Body of pancreas (tissue), 4 donors: ENCODE data around the gene TBX4. TPM values are rescaled to one million over a fixed set of nuclear protein-coding genes. Genes with fewer than 3 reads are reported as not detected.

Source experiments
- ATAC-seq: fragments of 150-250 bp; one replicate; pipeline ENCODE4 v1.9.1; 2016
- DNase-seq, 4 donors: peaks; one replicate each; pipeline ENCODE4 v3.0.0-alpha.2; 2019
- H3K27ac ChIP-seq, 4 donors: fragments of 200-600 bp; sonication (generic); 1 replicate in 3 of 4; 2 replicates in 1 of 4; pipeline versions ENCODE4 v1.5.1 to v1.6.1; 2016 to 2019; ENCODE audit warnings: mild to moderate bottlenecking in 1 of 4, mixed read lengths in 1 of 4, moderate library complexity in 1 of 4
- H3K27me3 ChIP-seq, 2 donors: fragments of 200-600 bp; sonication (generic); one replicate each; pipeline ENCODE4 v1.6.0; 2016; ENCODE audit warnings: mild to moderate bottlenecking in 1 of 2
- H3K36me3 ChIP-seq, 2 donors: fragments of 200-600 bp; sonication (generic); replicated peaks in 1 of 2; 2 replicates each; pipeline ENCODE4 v1.5.1; 2016; ENCODE audit warnings: low read depth in 2 of 2; ENCODE audit not compliant: insufficient read depth in 1 of 2
- H3K4me1 ChIP-seq: fragments of 200-600 bp; sonication (generic); one replicate; pipeline ENCODE4 v1.6.0; 2016
- H3K4me3 ChIP-seq, 2 donors: fragments of 200-600 bp; sonication (generic); 1 replicate in 1 of 2; 2 replicates in 1 of 2; pipeline ENCODE4 v1.5.1; 2016 to 2019
- H3K9me3 ChIP-seq, 3 donors: fragments of 200-600 bp; sonication (generic); 1 replicate in 2 of 3; 2 replicates in 1 of 3; pipeline ENCODE4 v1.5.1; 2016
- POLR2A ChIP-seq, 3 donors: fragments of 450-650 bp; IDR thresholded peaks; one replicate each; pipeline ENCODE4 v1.6.1; 2016; ENCODE audit warnings: antibody characterized with exemption in 3 of 3, mild to moderate bottlenecking in 2 of 3
- WGBS, 2 donors: methylation state at CpG; one replicate each; pipeline ENCODE4 v1.1.5; 2017; 5-methylcytosine and 5-hydroxymethylcytosine counted together
- intact Hi-C: fragments of 100-400 bp; cut with DNase I; formaldehyde crosslinking; loops from one replicate; pipeline ENCODE4 v1.15.1; 2023
- total RNA-seq, 2 donors: library from RNA; depleted of rRNA; stranded (reverse); fragments of >200 nt; gene quantifications; one replicate each; pipeline ENCODE4 v1.1.0, GENCODE V29; 2016
- TF ChIP-seq, protein P1 (sequence below), 7 experiments: fragments of 450-650 bp in 4 of 7; fragments of 200-600 bp in 3 of 7; sonication (generic) in 3 of 7; IDR thresholded peaks; one replicate each; pipeline ENCODE4 v1.5.1; 2016 to 2019; ENCODE audit warnings: antibody characterized with exemption in 7 of 7

The TBX4 gene
- total RNA-seq, 2 donors from 2014 or later = not detected

DNA sequence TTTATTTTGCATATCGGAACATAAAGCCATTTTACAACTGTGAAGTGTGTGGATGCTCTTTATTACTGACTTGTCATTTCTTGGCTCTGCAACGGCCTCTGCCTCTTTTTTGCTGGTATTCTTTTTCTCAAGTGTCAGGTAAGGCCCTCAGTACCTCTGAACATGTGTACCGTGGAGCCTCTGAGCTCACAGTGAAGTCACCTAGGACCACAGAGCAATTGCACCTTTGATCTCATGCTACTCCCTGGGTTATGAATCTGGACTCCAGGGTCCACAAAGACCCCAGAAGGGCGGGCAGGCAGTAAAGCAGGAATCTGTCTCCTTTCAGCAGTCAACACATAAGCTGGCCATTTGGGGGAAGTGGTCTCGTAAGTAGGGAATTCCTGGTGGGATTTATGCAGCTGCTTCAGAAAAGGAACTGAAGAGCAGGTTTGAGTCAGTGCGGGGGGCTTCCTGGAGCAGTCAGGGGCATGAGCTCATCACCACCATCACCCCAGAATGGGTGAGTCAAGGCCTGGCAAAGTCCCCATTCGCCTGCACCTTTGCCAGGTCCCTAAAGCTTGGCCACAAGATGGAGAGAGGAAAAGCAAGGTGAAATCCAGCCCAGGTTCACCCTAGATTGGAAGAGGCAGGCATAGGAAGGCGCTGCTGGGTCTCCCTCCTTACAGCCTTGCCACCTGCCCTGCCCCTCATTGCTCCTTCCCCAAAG is 33.0 kb downstream of the TBX4 start:
- Histone ChIP-seq H3K4me3 (no peak overlapping the region), H3K27me3 (no peaks in the 10 kb centered on the region), H3K9me3 (no peaks in the 10 kb centered on the region), H3K36me3 (no peaks in the 10 kb centered on the region), H3K27ac (no peak overlapping the region), H3K4me1 (peaks cover 10% of the 10 kb centered on the region)
- no peak for ATAC-seq
- TF ChIP-seq POLR2A (IDR thresholded peaks at IDR 0.05) = no peak
- TF ChIP-seq, protein P1, sequence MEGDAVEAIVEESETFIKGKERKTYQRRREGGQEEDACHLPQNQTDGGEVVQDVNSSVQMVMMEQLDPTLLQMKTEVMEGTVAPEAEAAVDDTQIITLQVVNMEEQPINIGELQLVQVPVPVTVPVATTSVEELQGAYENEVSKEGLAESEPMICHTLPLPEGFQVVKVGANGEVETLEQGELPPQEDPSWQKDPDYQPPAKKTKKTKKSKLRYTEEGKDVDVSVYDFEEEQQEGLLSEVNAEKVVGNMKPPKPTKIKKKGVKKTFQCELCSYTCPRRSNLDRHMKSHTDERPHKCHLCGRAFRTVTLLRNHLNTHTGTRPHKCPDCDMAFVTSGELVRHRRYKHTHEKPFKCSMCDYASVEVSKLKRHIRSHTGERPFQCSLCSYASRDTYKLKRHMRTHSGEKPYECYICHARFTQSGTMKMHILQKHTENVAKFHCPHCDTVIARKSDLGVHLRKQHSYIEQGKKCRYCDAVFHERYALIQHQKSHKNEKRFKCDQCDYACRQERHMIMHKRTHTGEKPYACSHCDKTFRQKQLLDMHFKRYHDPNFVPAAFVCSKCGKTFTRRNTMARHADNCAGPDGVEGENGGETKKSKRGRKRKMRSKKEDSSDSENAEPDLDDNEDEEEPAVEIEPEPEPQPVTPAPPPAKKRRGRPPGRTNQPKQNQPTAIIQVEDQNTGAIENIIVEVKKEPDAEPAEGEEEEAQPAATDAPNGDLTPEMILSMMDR (IDR thresholded peaks at IDR 0.05) = no peak
- intact Hi-C loops = no loop called here
- WGBS, 2 donors = 81 to 85% methylated on average over 8 of the region's 8 CpGs
- DNase-seq = no peak

DNA sequence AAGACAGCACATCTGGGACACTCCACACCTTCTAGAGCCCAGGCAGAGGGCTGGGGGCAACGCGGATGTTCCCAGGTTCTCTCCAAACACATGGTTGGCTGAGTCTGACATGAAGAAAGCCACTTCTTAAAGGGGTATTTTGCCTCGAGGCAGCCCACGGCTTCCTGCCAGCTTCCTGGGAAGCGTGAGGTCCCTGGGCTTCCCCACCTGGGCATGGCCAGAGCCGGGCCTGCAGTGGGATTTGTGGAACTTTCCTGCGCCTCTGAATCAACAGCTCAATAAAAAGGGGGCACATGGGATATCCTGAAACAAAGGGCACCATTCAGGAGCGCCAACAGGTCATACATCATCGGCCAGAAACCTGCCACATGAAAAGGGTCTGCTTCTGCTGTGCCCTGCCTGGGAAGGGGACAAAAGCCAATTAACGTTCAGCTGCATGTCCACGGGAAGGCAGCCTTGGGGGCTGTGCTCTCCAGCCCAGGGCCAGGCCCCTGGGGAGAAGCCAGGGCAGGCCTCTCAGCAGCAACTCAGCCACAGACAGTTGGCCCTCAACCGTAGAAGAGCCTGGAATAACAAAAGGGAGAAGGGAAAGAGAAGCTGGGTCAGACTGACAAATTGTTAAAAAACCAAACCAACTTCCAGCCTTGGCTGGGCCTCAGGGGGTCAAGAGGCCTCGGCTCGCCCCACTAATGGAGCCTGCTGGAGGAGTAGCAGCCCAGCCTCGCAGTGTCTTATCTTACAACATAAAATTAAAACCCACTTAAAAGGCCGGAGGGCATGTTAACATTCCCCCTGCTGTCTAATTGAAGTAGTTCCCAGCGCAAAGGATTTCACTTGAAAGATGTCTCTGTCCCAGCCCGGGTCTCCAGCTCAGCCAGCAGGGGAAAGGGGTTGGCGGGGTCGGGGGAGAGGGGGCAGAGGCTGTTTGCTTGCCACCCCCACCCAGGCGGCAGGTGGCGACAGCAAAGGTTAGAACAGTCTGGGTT is 34.2 kb downstream of the TBX4 start:
- H3K4me3 ChIP-seq = no peak overlapping the region
- H3K4me1 ChIP-seq = peaks cover 10% of the 10 kb centered on the region
- intact Hi-C loops = no loop called here
- H3K36me3 ChIP-seq = no peaks in the 10 kb centered on the region
- no peak overlapping the region for H3K27ac ChIP-seq
- no peak for TF ChIP-seq POLR2A (IDR thresholded peaks at IDR 0.05)
- TF ChIP-seq, protein P1 (IDR thresholded peaks at IDR 0.05) = no peak
- DNase-seq (no peak), ATAC-seq (no peak)
- no peaks in the 10 kb centered on the region for H3K9me3 ChIP-seq
- H3K27me3 ChIP-seq = no peaks in the 10 kb centered on the region
- 67 to 68% methylated on average over 14 to 22 of the region's 22 CpGs for WGBS, 2 donors

DNA sequence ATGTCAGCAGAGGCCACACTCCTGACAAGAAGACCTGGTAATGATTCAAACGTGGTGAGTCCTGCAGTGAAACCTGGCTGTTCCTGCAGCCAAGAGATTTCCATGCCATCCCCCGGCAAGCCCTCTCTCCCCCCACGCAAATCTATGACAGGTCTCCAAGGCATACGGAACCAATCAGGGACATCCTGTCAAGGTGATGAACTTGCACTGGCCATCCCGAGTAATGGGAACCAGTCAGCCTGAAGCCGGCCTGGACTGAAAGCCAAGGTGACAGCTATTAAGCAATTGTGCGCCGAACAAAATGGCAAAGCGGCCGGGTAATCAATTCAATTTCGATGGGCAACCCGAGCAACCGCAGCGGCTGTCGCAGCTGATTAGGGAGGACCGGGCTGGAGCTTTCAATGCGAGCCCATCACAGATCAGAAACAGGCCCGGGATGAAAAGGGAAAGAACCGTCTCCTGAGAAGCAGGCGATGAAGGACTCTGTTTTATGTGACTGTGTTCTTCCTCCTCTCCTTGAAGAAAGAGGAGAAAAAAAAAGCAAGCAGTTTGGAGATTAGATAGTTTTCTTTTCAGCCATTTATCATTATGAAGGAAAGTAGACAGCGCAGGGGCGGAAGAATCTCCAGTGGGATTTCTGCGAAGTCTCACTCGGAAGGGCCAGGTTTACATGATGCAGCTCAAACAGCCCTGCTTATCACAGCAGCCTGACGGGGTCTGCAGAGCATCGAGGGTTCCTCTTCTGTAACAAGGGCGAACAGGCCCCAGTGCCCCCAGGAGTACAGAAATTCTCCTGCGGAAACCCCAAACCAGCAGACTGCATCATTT is 35.2 kb downstream of the TBX4 start:
- H3K27ac ChIP-seq = no peak overlapping the region
- ATAC-seq = no peak
- H3K4me1 ChIP-seq = peaks cover 10% of the 10 kb centered on the region
- 80 to 88% methylated on average over 28 of the region's 28 CpGs for WGBS, 2 donors
- H3K9me3 ChIP-seq = no peaks in the 10 kb centered on the region
- no peaks in the 10 kb centered on the region for H3K36me3 ChIP-seq
- H3K27me3 ChIP-seq = no peaks in the 10 kb centered on the region
- DNase-seq = no peak
- intact Hi-C loops = no loop called here
- H3K4me3 ChIP-seq = no peak overlapping the region
- TF ChIP-seq, protein P1 (IDR thresholded peaks at IDR 0.05) = no peak
- TF ChIP-seq POLR2A (IDR thresholded peaks at IDR 0.05) = no peak

DNA sequence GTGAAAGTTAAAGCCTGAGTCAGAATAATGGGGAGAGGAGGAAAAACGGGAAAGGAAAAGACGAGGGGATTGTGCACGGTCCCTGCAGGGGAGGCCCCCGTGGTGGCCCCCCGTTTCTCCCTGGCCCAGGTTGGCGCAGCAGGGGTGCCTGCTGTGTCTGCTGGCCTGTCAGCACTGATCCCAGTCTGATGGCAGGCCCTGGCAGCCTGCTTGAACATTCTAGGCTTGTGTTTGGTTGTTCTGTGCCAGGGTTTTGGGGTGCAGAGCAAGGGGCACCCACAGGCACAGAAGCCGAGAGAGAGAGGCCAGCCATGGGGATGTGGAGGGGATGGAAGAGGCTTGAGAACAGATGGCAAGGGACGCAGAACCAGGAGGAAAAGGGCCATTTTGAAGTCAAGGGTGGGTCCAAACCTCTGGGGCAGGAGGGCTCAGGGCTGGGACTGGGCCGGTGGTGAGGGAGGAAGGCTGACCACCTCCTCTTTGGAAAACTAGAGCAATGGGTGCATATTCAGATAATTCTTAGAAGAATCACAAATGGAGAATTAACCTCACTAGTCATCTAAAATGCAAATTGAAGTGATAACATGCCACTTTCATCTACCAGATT is 35.9 kb downstream of the TBX4 start:
- H3K36me3 ChIP-seq = no peaks in the 10 kb centered on the region
- H3K9me3 ChIP-seq = no peaks in the 10 kb centered on the region
- no peak overlapping the region for H3K4me3 ChIP-seq
- WGBS, 2 donors = 88 to 90% methylated on average over 9 of the region's 9 CpGs
- intact Hi-C loops = no loop called here
- ATAC-seq (no peak), DNase-seq (no peak)
- no peak for TF ChIP-seq POLR2A (IDR thresholded peaks at IDR 0.05)
- TF ChIP-seq, protein P1 (IDR thresholded peaks at IDR 0.05) = no peak
- H3K27ac ChIP-seq = no peak overlapping the region
- peaks cover 10% of the 10 kb centered on the region for H3K4me1 ChIP-seq
- no peaks in the 10 kb centered on the region for H3K27me3 ChIP-seq
